WTC11 (cell line): ENCODE measurements around the gene CHST15. TPM values are rescaled to one million over a fixed set of nuclear protein-coding genes. Genes with fewer than 3 reads are reported as not detected.

Experiments used
- ATAC-seq: fragments of 200-7000 bp; cut with Tn5 transposase; 2 replicates; pipeline ENCODE4 v1.10.0; 2021; ENCODE audit warnings: mild to moderate bottlenecking, moderate library complexity
- CTCF ChIA-PET: fragments of 300-600 bp; sonication (Branson Sonifier 250); formaldehyde crosslinking; loops from one replicate; lab custom pipeline; 2021; ENCODE audit warnings: antibody characterized with exemption; lab: Charles Lee
- POLR2A ChIA-PET: fragments of 350-600 bp; sonication (Branson Sonifier 250); formaldehyde crosslinking; loops from one replicate; lab custom pipeline; 2021; ENCODE audit warnings: antibody characterized with exemption; lab: Charles Lee
- DNase-seq: peaks from one replicate; pipeline ENCODE4 v3.0.0; 2021; ENCODE audit warnings: low spot score
- H3K27ac Mint-ChIP-seq: 2 replicates; pipeline ENCODE4 v1.8.0; 2021; ENCODE audit warnings: mixed read lengths
- H3K27me3 Mint-ChIP-seq: 2 replicates; pipeline ENCODE4 v1.8.0; 2021; ENCODE audit warnings: low read depth, mild to moderate bottlenecking, moderate library complexity, mixed read lengths
- H3K36me3 Mint-ChIP-seq: 2 replicates; pipeline ENCODE4 v1.8.0; 2021; ENCODE audit warnings: mixed read lengths
- H3K4me1 Mint-ChIP-seq: 2 replicates; pipeline ENCODE4 v1.8.0; 2022; ENCODE audit warnings: mixed read lengths
- H3K4me3 Mint-ChIP-seq: 2 replicates; pipeline ENCODE4 v1.8.0; 2021; ENCODE audit warnings: mild to moderate bottlenecking, moderate library complexity, mixed read lengths
- H3K9me3 Mint-ChIP-seq: 2 replicates; pipeline ENCODE4 v1.8.0; 2021; ENCODE audit warnings: mixed read lengths
- ATF1 ChIP-seq: sonication (generic); formaldehyde crosslinking; IDR thresholded peaks from 2 replicates; pipeline ENCODE4 v1.8.1; 2023; ENCODE audit warnings: mild to moderate bottlenecking, moderate library complexity, missing genetic modification reagents
- ATF2 ChIP-seq: sonication (generic); formaldehyde crosslinking; IDR thresholded peaks from 2 replicates; pipeline ENCODE4 v1.8.1; 2022; ENCODE audit warnings: low read depth, missing genetic modification reagents, borderline replicate concordance
- CBFB ChIP-seq: sonication (generic); formaldehyde crosslinking; IDR thresholded peaks from 2 replicates; pipeline ENCODE4 v1.8.1; 2022; ENCODE audit warnings: mild to moderate bottlenecking, low read depth, missing genetic modification reagents
- CDX4 ChIP-seq: fragments of 250-450 bp; sonication (Bioruptor Pico); IDR thresholded peaks from 2 replicates; pipeline ENCODE4 v1.9.0; 2021; ENCODE audit warnings: moderate library complexity, mild to moderate bottlenecking, inconsistent platforms, borderline replicate concordance
- CREM ChIP-seq: sonication (generic); formaldehyde crosslinking; IDR thresholded peaks from 2 replicates; pipeline ENCODE4 v1.8.1; 2022; ENCODE audit warnings: mild to moderate bottlenecking, missing genetic modification reagents, moderate library complexity
- E2F1 ChIP-seq: sonication (generic); formaldehyde crosslinking; IDR thresholded peaks from 2 replicates; pipeline ENCODE4 v1.8.0; 2022; ENCODE audit warnings: mild to moderate bottlenecking, missing genetic modification reagents
- ETV6 ChIP-seq: sonication (generic); formaldehyde crosslinking; IDR thresholded peaks from 2 replicates; pipeline ENCODE4 v1.8.1; 2022; ENCODE audit warnings: mild to moderate bottlenecking, missing genetic modification reagents
- HMGA2 ChIP-seq: fragments of 250-450 bp; sonication (Bioruptor Pico); IDR thresholded peaks from 2 replicates; pipeline ENCODE4 v1.4.0; 2021; ENCODE audit warnings: mild to moderate bottlenecking, moderate library complexity
- HMGXB4 ChIP-seq: sonication (generic); formaldehyde crosslinking; IDR thresholded peaks from 2 replicates; pipeline ENCODE4 v1.8.1; 2023; ENCODE audit warnings: mild to moderate bottlenecking, moderate library complexity, missing genetic modification reagents
- JAZF1 ChIP-seq: fragments of 250-450 bp; sonication (Bioruptor Pico); IDR thresholded peaks from 2 replicates; pipeline ENCODE4 v1.9.0; 2021; ENCODE audit warnings: moderate library complexity, mild to moderate bottlenecking, inconsistent platforms
- KAT7 ChIP-seq: sonication (generic); formaldehyde crosslinking; IDR thresholded peaks from 2 replicates; pipeline ENCODE4 v1.8.1; 2023; ENCODE audit warnings: missing genetic modification reagents, mild to moderate bottlenecking, borderline replicate concordance
- NR2C2 ChIP-seq: sonication (generic); formaldehyde crosslinking; IDR thresholded peaks from 2 replicates; pipeline ENCODE4 v1.8.0; 2022; ENCODE audit warnings: mild to moderate bottlenecking, missing genetic modification reagents
- PRRX2 ChIP-seq: fragments of 250-450 bp; sonication (Bioruptor Pico); IDR thresholded peaks from 2 replicates; pipeline ENCODE4 v1.8.0; 2021; ENCODE audit warnings: mild to moderate bottlenecking
- RORB ChIP-seq: fragments of 250-450 bp; sonication (Bioruptor Pico); IDR thresholded peaks from 2 replicates; pipeline ENCODE4 v1.9.0; 2021; ENCODE audit warnings: mild to moderate bottlenecking
- TP53 ChIP-seq: sonication (generic); formaldehyde crosslinking; IDR thresholded peaks from 2 replicates; pipeline ENCODE4 v1.8.1; 2023; ENCODE audit warnings: mild to moderate bottlenecking, missing genetic modification reagents
- ZNF425 ChIP-seq: fragments of 250-450 bp; sonication (Bioruptor Pico); conservative IDR thresholded peaks from 2 replicates; pipeline ENCODE4 v1.9.0; 2021; ENCODE audit warnings: mild to moderate bottlenecking
- ZNF512 ChIP-seq: sonication (generic); formaldehyde crosslinking; IDR thresholded peaks from 2 replicates; pipeline ENCODE4 v1.8.1; 2022; ENCODE audit warnings: missing genetic modification reagents, borderline replicate concordance
- total RNA-seq: library from RNA; stranded (reverse); gene quantifications from 3 replicates; pipeline ENCODE4 v1.2.3, GENCODE V29; 2021

CHST15 gene
- total RNA-seq, 1 experiment from 2014 or later = 10.7 TPM

- ChIA-PET POLR2A (no interaction called here), CTCF (interaction anchor here (7.3 kb wide), 1 partner anchor 94 kb away, joined by 64 read pairs; no protein-coding TSS in a partner anchor)
- Mint-ChIP-seq H3K9me3 (no peaks in the 10 kb centered on the region), H3K27me3 (peaks cover 37% of the 10 kb centered on the region), H3K4me3 (no peak overlapping the region), H3K4me1 (peaks cover 38% of the 10 kb centered on the region), H3K27ac (no peak overlapping the region), H3K36me3 (no peaks in the 10 kb centered on the region)
- no peak for ATAC-seq
- DNase-seq = no peak
- TF ChIP-seq HMGXB4 (CRISPR knock-in tag) = no peak
- no peak for TF ChIP-seq RORB (CRISPR knock-in tag)
- TF ChIP-seq HMGA2 = no peak
- no peak for TF ChIP-seq E2F1 (CRISPR knock-in tag)
- no peak for TF ChIP-seq ZNF425 (CRISPR knock-in tag)
- TF ChIP-seq CBFB = no peak
- no peak for TF ChIP-seq ZNF512 (CRISPR knock-in tag)
- TF ChIP-seq CDX4 = no peak
These were observed 4.5 kb downstream of the CHST15 start for GRCh38 chr10:124088915-124089314.

GRCh38 chr10:124087672-124088634 is 5.4 kb downstream of the CHST15 start:
- no peak overlapping the region for H3K4me3 Mint-ChIP-seq
- ATAC-seq = no peak
- H3K9me3 Mint-ChIP-seq = no peaks in the 10 kb centered on the region
- peaks cover 38% of the 10 kb centered on the region for H3K4me1 Mint-ChIP-seq
- H3K27ac Mint-ChIP-seq = no peak overlapping the region
- H3K36me3 Mint-ChIP-seq = peaks cover 2% of the 10 kb centered on the region; the same call in 1 of the 2 replicates
- no peak for DNase-seq
- POLR2A ChIA-PET = no interaction called here
- peaks cover 32% of the 10 kb centered on the region for H3K27me3 Mint-ChIP-seq
- CTCF ChIA-PET = interaction anchor here (0.5 to 1.2 kb wide), 3 partner anchors 34 to 301 kb away, joined by 3 to 5 read pairs (median 3); no protein-coding TSS in a partner anchor
- TF ChIP-seq ETV6 (CRISPR knock-in tag) (no peak), ATF2 (CRISPR knock-in tag) (no peak), TP53 (CRISPR knock-in tag) (no peak), ATF1 (CRISPR knock-in tag) (no peak), CREM (CRISPR knock-in tag) (no peak), JAZF1 (CRISPR knock-in tag) (no peak), NR2C2 (CRISPR knock-in tag) (no peak), PRRX2 (CRISPR knock-in tag) (no peak), KAT7 (CRISPR knock-in tag) (no peak)
